HepG2 (cell line): ENCODE data around the gene BAG5. TPM values are rescaled to one million over a fixed set of nuclear protein-coding genes. Genes with fewer than 3 reads are reported as not detected.

ENCODE experiments used
- CREB1 ChIP-seq, 2 experiments: fragments of 450-650 bp in 1 of 2; IDR thresholded peaks; 2 replicates each; pipeline ENCODE4 v1.6.1; 2016 to 2017; ENCODE audit warnings: control low read depth in 1 of 2, mild to moderate bottlenecking in 1 of 2, missing compliant biosample characterization in 1 of 2, missing genetic modification characterization in 1 of 2
- ETS1 ChIP-seq: sonication (generic); formaldehyde crosslinking; IDR thresholded peaks from 2 replicates; pipeline ENCODE4 v1.4.0; 2020; ENCODE audit warnings: missing genetic modification reagents
- GATAD1 ChIP-seq: IDR thresholded peaks from 2 replicates; pipeline ENCODE4 v1.6.1; 2016; ENCODE audit warnings: missing genetic modification reagents, missing compliant biosample characterization
- GMEB1 ChIP-seq: sonication (generic); formaldehyde crosslinking; IDR thresholded peaks from 2 replicates; pipeline ENCODE4 v1.5.1; 2020; ENCODE audit warnings: missing genetic modification reagents, mild to moderate bottlenecking, borderline replicate concordance
- IRF2 ChIP-seq: IDR thresholded peaks from 2 replicates; pipeline ENCODE4 v1.6.1; 2018; ENCODE audit warnings: missing genetic modification reagents, missing compliant biosample characterization
- MAFF ChIP-seq: IDR thresholded peaks from 2 replicates; pipeline ENCODE4 v1.6.1; 2011; ENCODE audit warnings: low read depth, low read length, improper control_type of control experiment
- MTF1 ChIP-seq: sonication (generic); formaldehyde crosslinking; IDR thresholded peaks from 2 replicates; pipeline ENCODE4 v1.5.0; 2020; ENCODE audit warnings: missing genetic modification reagents
- MYPOP ChIP-seq: sonication (generic); formaldehyde crosslinking; IDR thresholded peaks from 2 replicates; pipeline ENCODE4 v1.8.1; 2023; ENCODE audit warnings: mild to moderate bottlenecking, moderate library complexity, missing genetic modification reagents
- NCOA5 ChIP-seq: sonication (generic); formaldehyde crosslinking; IDR thresholded peaks from 2 replicates; pipeline ENCODE4 v1.4.0; 2020; ENCODE audit warnings: missing genetic modification reagents
- NR0B2 ChIP-seq: sonication (generic); formaldehyde crosslinking; IDR thresholded peaks from 2 replicates; pipeline ENCODE4 v1.4.0; 2020; ENCODE audit warnings: mild to moderate bottlenecking, missing genetic modification reagents
- PATZ1 ChIP-seq: sonication (generic); formaldehyde crosslinking; IDR thresholded peaks from 2 replicates; pipeline ENCODE4 v1.4.0; 2020; ENCODE audit warnings: missing genetic modification reagents
- SP5 ChIP-seq: IDR thresholded peaks from 2 replicates; pipeline ENCODE4 v1.6.1; 2016; ENCODE audit warnings: low read depth, borderline replicate concordance
- SPEN ChIP-seq: sonication (generic); formaldehyde crosslinking; IDR thresholded peaks from 2 replicates; pipeline ENCODE4 v1.5.1; 2020; ENCODE audit warnings: low read depth, mild to moderate bottlenecking, missing genetic modification reagents
- TFDP2 ChIP-seq: sonication (generic); formaldehyde crosslinking; IDR thresholded peaks from 2 replicates; pipeline ENCODE4 v1.4.0; 2020; ENCODE audit warnings: missing genetic modification reagents
- ZC3H13 ChIP-seq: sonication (generic); formaldehyde crosslinking; IDR thresholded peaks from 2 replicates; pipeline ENCODE4 v1.8.1; 2023; ENCODE audit warnings: mild to moderate bottlenecking, missing genetic modification reagents, moderate library complexity
- ZFAT ChIP-seq: sonication (generic); formaldehyde crosslinking; conservative IDR thresholded peaks from 2 replicates; pipeline ENCODE4 v1.8.1; 2023; ENCODE audit warnings: missing genetic modification reagents, inconsistent platforms
- ZIK1 ChIP-seq: sonication (generic); formaldehyde crosslinking; IDR thresholded peaks from 2 replicates; pipeline ENCODE4 v1.5.0; 2020; ENCODE audit warnings: mild to moderate bottlenecking, low read depth, missing genetic modification reagents, borderline replicate concordance
- ZNF34 ChIP-seq: sonication (generic); formaldehyde crosslinking; IDR thresholded peaks from 2 replicates; pipeline ENCODE4 v1.4.0; 2020; ENCODE audit warnings: mild to moderate bottlenecking, missing genetic modification reagents, borderline replicate concordance
- ZNF567 ChIP-seq: sonication (generic); formaldehyde crosslinking; IDR thresholded peaks from 2 replicates; pipeline ENCODE4 v1.8.1; 2023; ENCODE audit warnings: mild to moderate bottlenecking, missing genetic modification reagents, borderline replicate concordance
- ZNF709 ChIP-seq: sonication (generic); formaldehyde crosslinking; IDR thresholded peaks from 2 replicates; pipeline ENCODE4 v1.5.0; 2020; ENCODE audit warnings: mild to moderate bottlenecking, missing genetic modification reagents
- polyA plus RNA-seq, 8 experiments: library from polyadenylated mRNA; depleted of rRNA in 3 of 8; stranded (reverse) in 7 of 8; unstranded in 1 of 8; fragments of >200 nt; fragmentation: Illumina TruSeq in 4 of 8; extraction: Trizol in 4 of 8; gene quantifications; 2 replicates each; pipeline versions ENCODE4 v1.2.1 to v1.2.3, GENCODE V29; 2011 to 2016; ENCODE audit warnings: low read depth in 4 of 8, missing spikeins in 1 of 8, mixed read lengths in 1 of 8; ENCODE audit not compliant: insufficient read depth in 1 of 8
- total RNA-seq, 5 experiments: library from RNA; depleted of rRNA; stranded (reverse); fragments of >200 nt; fragmentation: Illumina TruSeq; extraction: Trizol; gene quantifications; 2 replicates each; pipeline ENCODE4 v1.2.3, GENCODE V29; 2016; ENCODE audit warnings: low read depth in 1 of 5

The BAG5 gene
- total and polyA plus RNA-seq, 2 of the 13 experiments (the other 11 are each of a cell fraction or from before 2014, with no cell fraction given): 3.5 to 21.0 TPM

GRCh38 chr14:103528587-103529382 is 33.7 kb downstream of the BAG5 start, which contains the start of gene TRMT61A (continued):
- peak; percentile 72; the same call in 1 of the 2 replicates for TF ChIP-seq TFDP2 (CRISPR knock-in tag)
- TF ChIP-seq PATZ1 (CRISPR knock-in tag): peak; percentile 51
- peak; percentile 87; the same call in 1 of the 2 replicates for TF ChIP-seq NR0B2 (CRISPR knock-in tag)
- peak; percentile 56; the same call in 1 of the 2 replicates for TF ChIP-seq ZIK1 (CRISPR knock-in tag)
- 0 out of 2 replicates have a peak, but pooled peaks have one; percentile 43 for TF ChIP-seq ZNF709 (CRISPR knock-in tag)
- TF ChIP-seq ZC3H13: peak; percentile 43; the same call in 1 of the 2 replicates
- TF ChIP-seq MAFF: no peak
- no peak for TF ChIP-seq NCOA5
- peak; percentile 73 for TF ChIP-seq CREB1 (IDR thresholded peaks at IDR 0.05)
- peak; percentile 69 for TF ChIP-seq CREB1 (CRISPR knock-in tag; IDR thresholded peaks at IDR 0.05)
- TF ChIP-seq MTF1 (CRISPR knock-in tag): 0 out of 2 replicates have a peak, but pooled peaks have one; percentile 7
- TF ChIP-seq IRF2 (CRISPR knock-in tag): no peak; the same call in 1 of the 2 replicates
- TF ChIP-seq ETS1 (CRISPR knock-in tag): 0 out of 2 replicates have a peak, but pooled peaks have one; percentile 11
- TF ChIP-seq SPEN: peak; percentile 15; the same call in 1 of the 2 replicates
- TF ChIP-seq ZNF34 (CRISPR knock-in tag): no peak
- 0 out of 2 replicates have a peak, but pooled peaks have one; percentile 55 for TF ChIP-seq MYPOP (CRISPR knock-in tag)
- peak; percentile 51 for TF ChIP-seq GMEB1 (CRISPR knock-in tag)
- TF ChIP-seq GATAD1 (CRISPR knock-in tag): peak; percentile 89
- no peak; the same call in 1 of the 2 replicates for TF ChIP-seq ZNF567 (CRISPR knock-in tag)
- 0 out of 2 replicates have a peak, but pooled peaks have one; percentile 20 for TF ChIP-seq ZFAT (CRISPR knock-in tag)
- peak; percentile 17; the same call in 1 of the 2 replicates for TF ChIP-seq SP5 (CRISPR knock-in tag)
